ENCODE results near the gene SOX2.

DNA sequence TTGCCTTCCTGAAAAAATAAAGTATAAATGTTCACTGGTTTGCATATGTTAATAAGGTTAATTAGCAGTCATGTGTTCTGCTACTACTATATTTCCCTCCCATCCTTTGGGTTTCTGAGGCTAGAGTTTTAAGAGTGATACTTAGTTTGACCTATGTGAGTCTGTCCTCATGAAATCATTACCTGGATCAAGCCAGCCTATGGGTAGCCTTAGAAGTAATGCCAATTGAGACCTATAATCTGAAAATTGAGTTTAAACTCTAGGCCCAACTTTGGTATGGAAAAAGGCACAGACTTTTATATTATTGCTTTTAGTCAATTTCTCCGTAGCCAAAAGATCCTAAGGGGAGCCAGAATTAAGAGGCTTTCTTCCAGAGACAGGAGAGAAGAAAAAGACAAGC, 18.4 kb upstream of the SOX2 start:
- TF ChIP-seq, protein P1, sequence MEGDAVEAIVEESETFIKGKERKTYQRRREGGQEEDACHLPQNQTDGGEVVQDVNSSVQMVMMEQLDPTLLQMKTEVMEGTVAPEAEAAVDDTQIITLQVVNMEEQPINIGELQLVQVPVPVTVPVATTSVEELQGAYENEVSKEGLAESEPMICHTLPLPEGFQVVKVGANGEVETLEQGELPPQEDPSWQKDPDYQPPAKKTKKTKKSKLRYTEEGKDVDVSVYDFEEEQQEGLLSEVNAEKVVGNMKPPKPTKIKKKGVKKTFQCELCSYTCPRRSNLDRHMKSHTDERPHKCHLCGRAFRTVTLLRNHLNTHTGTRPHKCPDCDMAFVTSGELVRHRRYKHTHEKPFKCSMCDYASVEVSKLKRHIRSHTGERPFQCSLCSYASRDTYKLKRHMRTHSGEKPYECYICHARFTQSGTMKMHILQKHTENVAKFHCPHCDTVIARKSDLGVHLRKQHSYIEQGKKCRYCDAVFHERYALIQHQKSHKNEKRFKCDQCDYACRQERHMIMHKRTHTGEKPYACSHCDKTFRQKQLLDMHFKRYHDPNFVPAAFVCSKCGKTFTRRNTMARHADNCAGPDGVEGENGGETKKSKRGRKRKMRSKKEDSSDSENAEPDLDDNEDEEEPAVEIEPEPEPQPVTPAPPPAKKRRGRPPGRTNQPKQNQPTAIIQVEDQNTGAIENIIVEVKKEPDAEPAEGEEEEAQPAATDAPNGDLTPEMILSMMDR (IDR thresholded peaks at IDR 0.05): no peak
- no peak for TF ChIP-seq POLR2A (IDR thresholded peaks at IDR 0.05)

Data from stomach (tissue), 4 donors.